H1 (cell line): ENCODE data around the gene DPYSL3. TPM values are rescaled to one million over a fixed set of nuclear protein-coding genes. Genes with fewer than 3 reads are reported as not detected.

ENCODE experiments used
- CTCF ChIA-PET: fragments of 300-600 bp; sonication (Branson Sonifier 250); formaldehyde crosslinking; loops from one replicate; lab custom pipeline; 2021; ENCODE audit not compliant: partially characterized antibody; lab: Charles Lee
- POLR2A ChIA-PET: fragments of 300-600 bp; sonication (Branson Sonifier 250); formaldehyde crosslinking; loops from one replicate; lab custom pipeline; 2021; ENCODE audit warnings: inconsistent platforms; ENCODE audit not compliant: partially characterized antibody; lab: Charles Lee
- DNase-seq, 2 experiments: peaks; one replicate each; pipeline versions ENCODE4 v3.0.0 to v3.0.0-alpha.2; 2010 to 2022; ENCODE audit warnings: low spot score in 2 of 2, low read depth in 1 of 2, mixed read lengths in 1 of 2
- FAIRE-seq: peaks from 2 replicates; lab custom pipeline; 2011; peaks lifted over from hg19 to GRCh38; lab: Jason Lieb, UNC
- H2AFZ ChIP-seq: 2 replicates; pipeline ENCODE4 v1.8.1; 2012; ENCODE audit warnings: low read length, inconsistent platforms
- H2AK5ac ChIP-seq: 2 replicates; pipeline ENCODE4 v1.6.1; 2013; ENCODE audit warnings: low read depth, low read length
- H2BK120ac ChIP-seq: replicated peaks from 2 replicates; pipeline ENCODE3; 2013; ENCODE audit warnings: low read depth, low read length, inconsistent platforms
- H2BK12ac ChIP-seq: 2 replicates; pipeline ENCODE4 v1.6.1; 2013; ENCODE audit warnings: low read depth, low read length
- H2BK15ac ChIP-seq: 2 replicates; pipeline ENCODE4 v1.6.1; 2013; ENCODE audit warnings: low read length
- H2BK20ac ChIP-seq: 2 replicates; pipeline ENCODE4 v1.6.1; 2013; ENCODE audit warnings: low read length
- H2BK5ac ChIP-seq: 2 replicates; pipeline ENCODE4 v1.6.1; 2013; ENCODE audit warnings: low read depth, low read length
- H3K14ac ChIP-seq: 2 replicates; pipeline ENCODE4 v1.6.1; 2013; ENCODE audit warnings: inconsistent platforms; ENCODE audit not compliant: insufficient read length
- H3K18ac ChIP-seq: 2 replicates; pipeline ENCODE4 v1.6.1; 2013; ENCODE audit warnings: low read length; ENCODE audit errors: extremely low read depth
- H3K23ac ChIP-seq: 2 replicates; pipeline ENCODE4 v1.6.1; 2013; ENCODE audit warnings: inconsistent platforms; ENCODE audit not compliant: insufficient read length
- H3K23me2 ChIP-seq: 2 replicates; pipeline ENCODE4 v1.6.1; 2013; ENCODE audit warnings: low read depth, low read length
- H3K27ac ChIP-seq: 2 replicates; pipeline ENCODE4 v1.6.1; 2011; ENCODE audit warnings: low read depth, low read length, inconsistent platforms
- H3K27me3 ChIP-seq, 4 experiments: replicated peaks in 1 of 4; 1 replicate in 1 of 4; 2 replicates in 3 of 4; pipeline versions ENCODE4 v1.6.1 to v1.8.1; 2011 to 2013; ENCODE audit warnings: low read length in 3 of 4, mild to moderate bottlenecking in 3 of 4, inconsistent platforms in 2 of 4, mixed read lengths in 2 of 4, moderate library complexity in 1 of 4; ENCODE audit not compliant: control insufficient read depth in 3 of 4, insufficient read depth in 3 of 4; ENCODE audit errors: extremely low read depth in 1 of 4
- H3K36me3 ChIP-seq, 4 experiments: 2 replicates each; pipeline versions ENCODE4 v1.6.1 to v1.8.1; 2011 to 2013; ENCODE audit warnings: mild to moderate bottlenecking in 4 of 4, low read length in 3 of 4, moderate library complexity in 2 of 4, control low read depth in 1 of 4, inconsistent platforms in 1 of 4; ENCODE audit not compliant: insufficient read depth in 4 of 4, control insufficient read depth in 2 of 4
- H3K4ac ChIP-seq: replicated peaks from 2 replicates; pipeline ENCODE3; 2013; ENCODE audit warnings: low read length, low read depth, mixed read lengths, inconsistent platforms; ENCODE audit not compliant: insufficient read length
- H3K4me1 ChIP-seq, 4 experiments: replicated peaks in 1 of 4; 1 replicate in 1 of 4; 2 replicates in 3 of 4; pipeline versions ENCODE4 v1.6.1 to v1.8.1; 2011 to 2013; ENCODE audit warnings: low read length in 3 of 4, inconsistent platforms in 2 of 4, mixed read lengths in 1 of 4; ENCODE audit not compliant: insufficient read depth in 4 of 4, control insufficient read depth in 3 of 4
- H3K4me2 ChIP-seq, 2 experiments: 2 replicates each; pipeline versions ENCODE4 v1.6.1 to v1.8.1; 2011 to 2013; ENCODE audit warnings: low read depth in 2 of 2, low read length in 2 of 2, control low read depth in 1 of 2, inconsistent platforms in 1 of 2, mild to moderate bottlenecking in 1 of 2; ENCODE audit not compliant: insufficient read depth in 1 of 2
- H3K4me3 ChIP-seq, 4 experiments: fragments of 200-600, 300-600 bp in 1 of 4; sonication (generic), shearing (Covaris generic), sonication (Bioruptor Twin) in 1 of 4; 2 replicates each; pipeline versions ENCODE4 v1.5.1 to v1.8.1; 2011 to 2016; ENCODE audit warnings: low read length in 4 of 4, low read depth in 3 of 4, control low read depth in 2 of 4, inconsistent platforms in 2 of 4, mild to moderate bottlenecking in 2 of 4, mixed read lengths in 1 of 4, moderate library complexity in 1 of 4; ENCODE audit not compliant: insufficient read depth in 2 of 4; ENCODE audit errors: extremely low read depth in 1 of 4
- H3K56ac ChIP-seq: replicated peaks from 2 replicates; pipeline ENCODE3; 2013; ENCODE audit warnings: low read depth, mild to moderate bottlenecking, mixed read lengths, low read length, inconsistent platforms; ENCODE audit not compliant: insufficient read length
- H3K79me1 ChIP-seq: 2 replicates; pipeline ENCODE4 v1.6.1; 2013; ENCODE audit warnings: low read depth, low read length, control low read depth
- H3K79me2 ChIP-seq, 2 experiments: 2 replicates each; pipeline versions ENCODE4 v1.6.1 to v1.8.1; 2012 to 2013; ENCODE audit warnings: low read length in 2 of 2, mild to moderate bottlenecking in 2 of 2, inconsistent platforms in 1 of 2; ENCODE audit not compliant: insufficient read depth in 2 of 2, control insufficient read depth in 1 of 2
- H3K9ac ChIP-seq, 4 experiments: replicated peaks in 1 of 4; 1 replicate in 1 of 4; 2 replicates in 3 of 4; pipeline versions ENCODE4 v1.6.1 to v1.8.1; 2011 to 2013; ENCODE audit warnings: low read depth in 3 of 4, low read length in 3 of 4, control low read depth in 2 of 4, mild to moderate bottlenecking in 2 of 4, moderate library complexity in 2 of 4, inconsistent platforms in 1 of 4; ENCODE audit errors: extremely low read depth in 1 of 4
- H3K9me3 ChIP-seq, 2 experiments: 2 replicates each; pipeline versions ENCODE4 v1.6.1 to v1.8.1; 2012 to 2013; ENCODE audit warnings: mild to moderate bottlenecking in 2 of 2, moderate library complexity in 2 of 2, control low read depth in 1 of 2, inconsistent platforms in 1 of 2, low read depth in 1 of 2, low read length in 1 of 2, mixed read lengths in 1 of 2; ENCODE audit not compliant: insufficient read depth in 2 of 2
- H4K20me1 ChIP-seq, 2 experiments: replicated peaks in 1 of 2; 2 replicates each; pipeline versions ENCODE3 to v1.8.1; 2011 to 2013; ENCODE audit warnings: inconsistent platforms in 2 of 2, low read length in 2 of 2, mild to moderate bottlenecking in 1 of 2; ENCODE audit not compliant: insufficient read depth in 2 of 2, control insufficient read depth in 1 of 2
- H4K5ac ChIP-seq: 2 replicates; pipeline ENCODE4 v1.6.1; 2013; ENCODE audit warnings: low read length, low read depth, mixed read lengths, inconsistent platforms; ENCODE audit not compliant: insufficient read length
- H4K8ac ChIP-seq: 2 replicates; pipeline ENCODE4 v1.8.0; 2013; ENCODE audit warnings: mild to moderate bottlenecking, moderate library complexity, low read length, inconsistent platforms; ENCODE audit not compliant: insufficient read depth; ENCODE audit errors: extremely low read depth
- H4K91ac ChIP-seq: replicated peaks from 2 replicates; pipeline ENCODE3; 2013; ENCODE audit warnings: low read length, mixed read lengths, inconsistent platforms; ENCODE audit not compliant: insufficient read length
- BRCA1 ChIP-seq: IDR thresholded peaks from 2 replicates; pipeline ENCODE4 v1.6.1; 2012; ENCODE audit warnings: low read depth, low read length, improper control_type of control experiment
- EGR1 ChIP-seq: IDR thresholded peaks from 2 replicates; pipeline ENCODE4 v1.6.1; 2011; ENCODE audit warnings: low read depth, low read length, borderline replicate concordance
- HDAC2 ChIP-seq, 2 experiments: fragments of 300-600 bp in 1 of 2; sonication (generic) in 1 of 2; IDR thresholded peaks; 2 replicates each; pipeline ENCODE4 v1.6.1; 2011 to 2012; ENCODE audit warnings: low read depth in 2 of 2, low read length in 2 of 2, mild to moderate bottlenecking in 2 of 2, moderate library complexity in 2 of 2, borderline replicate concordance in 1 of 2, inconsistent platforms in 1 of 2
- HDAC6 ChIP-seq: IDR thresholded peaks from one replicate; pipeline ENCODE4 v1.7.1; 2012; ENCODE audit warnings: low read depth, mild to moderate bottlenecking, inconsistent platforms, low read length, moderate library complexity
- MAFK ChIP-seq: IDR thresholded peaks from 2 replicates; pipeline ENCODE4 v1.6.1; 2012; ENCODE audit warnings: low read depth, mild to moderate bottlenecking, improper control_type of control experiment, low read length
- NRF1 ChIP-seq: IDR thresholded peaks from 2 replicates; pipeline ENCODE4 v1.6.1; 2011; ENCODE audit warnings: mild to moderate bottlenecking, low read depth, low read length, improper control_type of control experiment
- RNF2 ChIP-seq: fragments of 200-900, 300-1000 bp; sonication (generic); IDR thresholded peaks from 2 replicates; pipeline ENCODE4 v1.7.1; 2016; ENCODE audit warnings: borderline replicate concordance, low read depth, mild to moderate bottlenecking, antibody characterized with exemption, low read length; ENCODE audit not compliant: poor library complexity, severe bottlenecking; ENCODE audit errors: missing control alignments
- SAP30 ChIP-seq: fragments of 300-600 bp; sonication (generic); IDR thresholded peaks from 2 replicates; pipeline ENCODE4 v1.7.1; 2012; ENCODE audit warnings: low read length, moderate library complexity, mild to moderate bottlenecking, inconsistent platforms; ENCODE audit not compliant: insufficient read depth, insufficient replicate concordance
- SUZ12 ChIP-seq: fragments of 200-600 bp; sonication (generic); IDR thresholded peaks from 2 replicates; pipeline ENCODE4 v1.6.1; 2012; ENCODE audit warnings: mild to moderate bottlenecking, inconsistent platforms, low read length, moderate library complexity, mixed read lengths
- TAF7 ChIP-seq: optimal IDR thresholded peaks from 2 replicates; pipeline ENCODE3; 2011; ENCODE audit warnings: low read depth, mild to moderate bottlenecking, inconsistent platforms, low read length, moderate library complexity, borderline replicate concordance
- TCF12 ChIP-seq: IDR thresholded peaks from 2 replicates; pipeline ENCODE4 v1.6.1; 2011; ENCODE audit warnings: low read depth, mild to moderate bottlenecking, low read length
- YY1 ChIP-seq: IDR thresholded peaks from 2 replicates; pipeline ENCODE4 v1.6.1; 2011; ENCODE audit warnings: low read depth, mild to moderate bottlenecking, low read length
- WGBS, 2 experiments: shearing (Covaris generic) in 1 of 2; methylation state at CpG; one replicate each; pipeline versions ENCODE4 v1.1.6 to v1.1.7; 2013 to 2015; ENCODE audit warnings: low lambda C conversion rate in 2 of 2, mixed read lengths in 2 of 2, inconsistent platforms in 1 of 2, low coverage in 1 of 2, missing lambda C conversion rate in 1 of 2; ENCODE audit not compliant: insufficient replicate concordance in 2 of 2, insufficient coverage in 1 of 2, insufficient read length in 1 of 2; ENCODE audit errors: extremely low coverage in 1 of 2, missing lambda C conversion rate in 1 of 2; 5-methylcytosine and 5-hydroxymethylcytosine counted together
- polyA plus RNA-seq, 7 experiments: library from polyadenylated mRNA; depleted of rRNA in 3 of 7; stranded (reverse) in 5 of 7; unstranded in 2 of 7; fragments of >200 nt in 5 of 7; fragments of 200-250 nt in 2 of 7; gene quantifications; 1 replicate in 5 of 7; 2 replicates in 1 of 7; 4 replicates in 1 of 7; pipeline versions ENCODE4 v1.2.1 to v1.2.3, GENCODE V29; 2011 to 2013; ENCODE audit warnings: missing spikeins in 2 of 7, mixed read lengths in 2 of 7
- total RNA-seq: library from RNA; stranded (reverse); fragmentation: NEBNext Ultra II Directional; extraction: Animal tissue kit (Norgen Biotek cat#: 25700); gene quantifications from 2 replicates; pipeline ENCODE4 v1.2.1, GENCODE V29; 2021

The DPYSL3 gene
- total and polyA plus RNA-seq, 2 of the 8 experiments (the other 6 are each of a cell fraction or from before 2014, with no cell fraction given): 268 to 387 TPM

GRCh38 chr5:147474140-147474539, 35.7 kb downstream of the DPYSL3 start:
- no peak overlapping the region for H4K91ac ChIP-seq
- H3K36me3 ChIP-seq: no peaks in the 10 kb centered on the region
- POLR2A ChIA-PET: interaction anchor here (1.6 kb wide), 1 partner anchor 20 kb away, joined by 4 read pairs; no protein-coding TSS in a partner anchor
- H3K9me3 ChIP-seq: no peaks in the 10 kb centered on the region
- peaks cover 0 to 16% (median 4%) of the 10 kb centered on the region in 4 experiments; a peak in 3 of 7 replicates for H3K4me1 ChIP-seq
- H3K79me1 ChIP-seq: 0 out of 2 replicates have a peak, but pooled peaks cover 1% of the 10 kb centered on the region
- CTCF ChIA-PET: interaction anchor here (0.9 to 1.7 kb wide), 5 partner anchors 9 to 23 kb away, joined by 3 to 7 read pairs (median 3); no protein-coding TSS in a partner anchor
- H2AK5ac ChIP-seq: no peak overlapping the region
- TF ChIP-seq YY1 (no peak), TCF12 (no peak), NRF1 (no peak), SAP30 (no peak), BRCA1 (no peak), TAF7 (no peak), HDAC2 (IDR thresholded peaks at IDR 0.05; ENCODE audit: borderline replicate concordance in 1 of 2, low read depth in 2 of 2, low read length in 2 of 2) (no peak), RNF2 (no peak), HDAC6 (no peak), EGR1 (no peak), SUZ12 (no peak), MAFK (no peak)
- TF ChIP-seq, all 59 proteins: peak for 0
- Histone ChIP-seq H3K27me3 (no peaks in the 10 kb centered on the region), H3K4me2 (no peak overlapping the region), H2BK12ac (no peak overlapping the region), H3K14ac (no peak overlapping the region), H3K9ac (no peak overlapping the region), H3K18ac (no peak overlapping the region), H4K20me1 (no peaks in the 10 kb centered on the region), H3K23me2 (no peaks in the 10 kb centered on the region), H2BK5ac (no peak overlapping the region), H3K79me2 (peaks cover 0 to 69% of the 10 kb centered on the region in 2 experiments; a peak in 3 of 4 replicates), H2BK15ac (no peak overlapping the region), H3K27ac (no peak overlapping the region), H3K56ac (no peak overlapping the region), H4K5ac (no peak overlapping the region), H3K23ac (no peak overlapping the region), H4K8ac (no peak overlapping the region), H2AFZ (no peak overlapping the region), H2BK20ac (no peak overlapping the region), H3K4ac (no peak overlapping the region), H3K4me3 (no peak overlapping the region), H2BK120ac (no peak overlapping the region)
- 90% methylated on average over 1 of the region's 1 CpG; no CpG with 5 or more reads in 1 of the 2 experiments for WGBS, 2 experiments
- no peak for DNase-seq
- FAIRE-seq: no peak
